HEK293 (cell line): ENCODE data around the gene ZNF609.

Source experiments
- CTCF ChIA-PET: fragments of 350-600 bp; formaldehyde crosslinking; extraction: SDS; loops from one replicate; lab custom pipeline; 2021; ENCODE audit warnings: antibody characterized with exemption; lab: Yijun Ruan, JAX
- POLR2A ChIA-PET: fragments of 300-600 bp; formaldehyde crosslinking; extraction: SDS; loops from one replicate; lab custom pipeline; 2020; ENCODE audit warnings: antibody characterized with exemption, inconsistent platforms; lab: Yijun Ruan, JAX
- H3K27ac ChIP-seq: fragments of 200-500 bp; sonication (Bioruptor generic); 2 replicates; pipeline ENCODE4 v1.5.1; 2014; ENCODE audit warnings: low read depth, low read length, control low read depth, inconsistent platforms; ENCODE audit errors: extremely low read depth
- H3K36me3 ChIP-seq, 2 experiments: fragments of 200-500 bp in 1 of 2; sonication (Bioruptor generic) in 1 of 2; 1 replicate in 1 of 2; 2 replicates in 1 of 2; pipeline ENCODE4 v1.5.1; 2014 to 2017; ENCODE audit warnings: inconsistent platforms in 2 of 2, low read length in 2 of 2; ENCODE audit not compliant: control insufficient read depth in 2 of 2, insufficient read depth in 1 of 2
- H3K4me1 ChIP-seq: fragments of 200-500 bp; sonication (Bioruptor generic); 2 replicates; pipeline ENCODE4 v1.5.1; 2014; ENCODE audit warnings: mild to moderate bottlenecking, low read length, inconsistent platforms; ENCODE audit not compliant: control insufficient read depth, insufficient read depth
- H3K4me3 ChIP-seq: 2 replicates; pipeline ENCODE4 v1.5.1; 2011; ENCODE audit warnings: low read depth, mild to moderate bottlenecking, control low read depth, low read length, moderate library complexity
- H3K9me3 ChIP-seq: fragments of 200-500 bp; sonication (Bioruptor generic); 2 replicates; pipeline ENCODE4 v1.5.1; 2014; ENCODE audit warnings: low read depth, low read length, inconsistent platforms; ENCODE audit not compliant: control insufficient read depth, insufficient read depth
- FEZF1 ChIP-seq: fragments of 450-650 bp; formaldehyde crosslinking; IDR thresholded peaks from 2 replicates; pipeline ENCODE4 v1.5.1; 2016; ENCODE audit warnings: missing biosample characterization, missing genetic modification characterization
- HOXA7 ChIP-seq: sonication (generic); formaldehyde crosslinking; IDR thresholded peaks from 2 replicates; pipeline ENCODE4 v1.8.1; 2022; ENCODE audit warnings: missing genetic modification reagents, borderline replicate concordance
- HOXC10 ChIP-seq: sonication (generic); formaldehyde crosslinking; IDR thresholded peaks from 2 replicates; pipeline ENCODE4 v1.8.1; 2023; ENCODE audit warnings: mild to moderate bottlenecking, missing genetic modification reagents
- KLF10 ChIP-seq: fragments of 450-650 bp; IDR thresholded peaks from 2 replicates; pipeline ENCODE4 v1.5.1; 2018; ENCODE audit warnings: missing biosample characterization, mild to moderate bottlenecking, missing genetic modification characterization
- TSHZ1 ChIP-seq: fragments of 450-650 bp; formaldehyde crosslinking; IDR thresholded peaks from 2 replicates; pipeline ENCODE4 v1.5.1; 2016; ENCODE audit warnings: missing biosample characterization, missing genetic modification characterization, borderline replicate concordance
- ZBTB44 ChIP-seq: fragments of 450-650 bp; IDR thresholded peaks from 2 replicates; pipeline ENCODE4 v1.5.1; 2018; ENCODE audit warnings: missing biosample characterization, mild to moderate bottlenecking, missing genetic modification characterization
- ZNF138 ChIP-seq: fragments of 450-650 bp; formaldehyde crosslinking; IDR thresholded peaks from 2 replicates; pipeline ENCODE4 v1.5.1; 2016; ENCODE audit warnings: missing biosample characterization, missing genetic modification characterization, borderline replicate concordance
- ZNF184 ChIP-seq: fragments of 450-650 bp; IDR thresholded peaks from 2 replicates; pipeline ENCODE4 v1.5.1; 2018; ENCODE audit warnings: missing biosample characterization, mild to moderate bottlenecking, missing genetic modification characterization
- ZNF19 ChIP-seq: fragments of 450-650 bp; formaldehyde crosslinking; IDR thresholded peaks from 2 replicates; pipeline ENCODE4; 2016; ENCODE audit warnings: missing biosample characterization, missing genetic modification characterization, low read depth
- ZNF202 ChIP-seq: fragments of 450-650 bp; formaldehyde crosslinking; IDR thresholded peaks from 2 replicates; pipeline ENCODE4 v1.5.1; 2016; ENCODE audit warnings: missing biosample characterization, missing genetic modification characterization, borderline replicate concordance
- ZNF221 ChIP-seq: fragments of 450-650 bp; formaldehyde crosslinking; IDR thresholded peaks from 2 replicates; pipeline ENCODE4 v1.5.1; 2017; ENCODE audit warnings: missing biosample characterization, missing genetic modification characterization, borderline replicate concordance
- ZNF239 ChIP-seq: fragments of 450-650 bp; formaldehyde crosslinking; IDR thresholded peaks from 2 replicates; pipeline ENCODE4 v1.5.1; 2016; ENCODE audit warnings: missing biosample characterization, missing genetic modification characterization
- ZNF24 ChIP-seq: fragments of 450-650 bp; formaldehyde crosslinking; IDR thresholded peaks from 2 replicates; pipeline ENCODE4 v1.5.1; 2016; ENCODE audit warnings: missing biosample characterization, missing genetic modification characterization
- ZNF292 ChIP-seq: fragments of 450-650 bp; formaldehyde crosslinking; IDR thresholded peaks from 2 replicates; pipeline ENCODE4 v1.5.1; 2016; ENCODE audit warnings: low read depth, missing biosample characterization, missing genetic modification characterization, borderline replicate concordance
- ZNF350 ChIP-seq: fragments of 450-650 bp; formaldehyde crosslinking; IDR thresholded peaks from 2 replicates; pipeline ENCODE4 v1.5.0; 2017; ENCODE audit warnings: missing biosample characterization, mild to moderate bottlenecking, missing genetic modification characterization
- ZNF362 ChIP-seq: fragments of 450-650 bp; formaldehyde crosslinking; IDR thresholded peaks from 2 replicates; pipeline ENCODE4 v1.5.1; 2016; ENCODE audit warnings: missing biosample characterization, missing genetic modification characterization
- ZNF37A ChIP-seq: fragments of 450-650 bp; IDR thresholded peaks from 2 replicates; pipeline ENCODE4 v1.5.1; 2018; ENCODE audit warnings: missing biosample characterization, missing genetic modification characterization
- ZNF404 ChIP-seq: fragments of 450-650 bp; formaldehyde crosslinking; IDR thresholded peaks from 2 replicates; pipeline ENCODE4 v1.5.1; 2017; ENCODE audit warnings: missing biosample characterization, missing genetic modification characterization
- ZNF549 ChIP-seq: fragments of 450-650 bp; IDR thresholded peaks from 2 replicates; pipeline ENCODE4 v1.5.1; 2018; ENCODE audit warnings: missing biosample characterization, missing genetic modification characterization, mild to moderate bottlenecking, inconsistent platforms, moderate library complexity
- ZNF558 ChIP-seq: fragments of 450-650 bp; formaldehyde crosslinking; IDR thresholded peaks from 2 replicates; pipeline ENCODE4 v1.5.1; 2016; ENCODE audit warnings: missing biosample characterization, missing genetic modification characterization
- ZNF561 ChIP-seq: fragments of 450-650 bp; IDR thresholded peaks from 2 replicates; pipeline ENCODE4 v1.5.1; 2018; ENCODE audit warnings: missing biosample characterization, missing genetic modification characterization, borderline replicate concordance
- ZNF621 ChIP-seq: fragments of 450-650 bp; formaldehyde crosslinking; IDR thresholded peaks from 2 replicates; pipeline ENCODE4 v1.5.1; 2017; ENCODE audit warnings: missing biosample characterization, missing genetic modification characterization
- ZNF660 ChIP-seq: fragments of 450-650 bp; IDR thresholded peaks from 2 replicates; pipeline ENCODE4 v1.5.1; 2018; ENCODE audit warnings: missing biosample characterization, mild to moderate bottlenecking, missing genetic modification characterization
- ZNF747 ChIP-seq: fragments of 450-650 bp; formaldehyde crosslinking; IDR thresholded peaks from 2 replicates; pipeline ENCODE4 v1.5.1; 2016; ENCODE audit warnings: missing biosample characterization, missing genetic modification characterization
- ZNF776 ChIP-seq: fragments of 450-650 bp; formaldehyde crosslinking; IDR thresholded peaks from 2 replicates; pipeline ENCODE4 v1.5.0; 2017; ENCODE audit warnings: missing biosample characterization, missing genetic modification characterization, borderline replicate concordance
- ZSCAN30 ChIP-seq: fragments of 450-650 bp; IDR thresholded peaks from 2 replicates; pipeline ENCODE4 v1.5.1; 2018; ENCODE audit warnings: missing biosample characterization, mild to moderate bottlenecking, missing genetic modification characterization, moderate library complexity
- TF ChIP-seq, protein P1 (sequence below): fragments of 450-650 bp; formaldehyde crosslinking; IDR thresholded peaks from 2 replicates; pipeline ENCODE4 v1.5.1; 2016; ENCODE audit warnings: missing biosample characterization, missing genetic modification characterization

Gene ZNF609

GRCh38 chr15:64560998-64561397 lies 100.6 kb downstream of the ZNF609 start (continued):
- TF ChIP-seq, protein P1, sequence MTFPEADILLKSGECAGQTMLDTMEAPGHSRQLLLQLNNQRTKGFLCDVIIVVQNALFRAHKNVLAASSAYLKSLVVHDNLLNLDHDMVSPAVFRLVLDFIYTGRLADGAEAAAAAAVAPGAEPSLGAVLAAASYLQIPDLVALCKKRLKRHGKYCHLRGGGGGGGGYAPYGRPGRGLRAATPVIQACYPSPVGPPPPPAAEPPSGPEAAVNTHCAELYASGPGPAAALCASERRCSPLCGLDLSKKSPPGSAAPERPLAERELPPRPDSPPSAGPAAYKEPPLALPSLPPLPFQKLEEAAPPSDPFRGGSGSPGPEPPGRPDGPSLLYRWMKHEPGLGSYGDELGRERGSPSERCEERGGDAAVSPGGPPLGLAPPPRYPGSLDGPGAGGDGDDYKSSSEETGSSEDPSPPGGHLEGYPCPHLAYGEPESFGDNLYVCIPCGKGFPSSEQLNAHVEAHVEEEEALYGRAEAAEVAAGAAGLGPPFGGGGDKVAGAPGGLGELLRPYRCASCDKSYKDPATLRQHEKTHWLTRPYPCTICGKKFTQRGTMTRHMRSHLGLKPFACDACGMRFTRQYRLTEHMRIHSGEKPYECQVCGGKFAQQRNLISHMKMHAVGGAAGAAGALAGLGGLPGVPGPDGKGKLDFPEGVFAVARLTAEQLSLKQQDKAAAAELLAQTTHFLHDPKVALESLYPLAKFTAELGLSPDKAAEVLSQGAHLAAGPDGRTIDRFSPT (tag by site-specific recombination), result no peak
- TF ChIP-seq ZNF239, result no peak
- TF ChIP-seq HOXA7 (CRISPR knock-in tag), result no peak
- no peak for TF ChIP-seq ZNF292 (tag by site-specific recombination)
- no peak for TF ChIP-seq ZNF558 (tag by site-specific recombination)

- ChIA-PET CTCF (no interaction called here), POLR2A (no interaction called here)
- no peak overlapping the region for H3K27ac ChIP-seq
- H3K4me1 ChIP-seq, result peaks cover 8% of the 10 kb centered on the region
- H3K4me3 ChIP-seq, result no peak overlapping the region
- no peaks in the 10 kb centered on the region; a peak in 1 of 3 replicates for H3K36me3 ChIP-seq
- TF ChIP-seq ZNF19 (tag by site-specific recombination), result no peak
- no peak for TF ChIP-seq ZNF776 (tag by site-specific recombination)
- no peak for TF ChIP-seq ZSCAN30 (tag by site-specific recombination)
- TF ChIP-seq ZBTB44, result peak; percentile 64
- TF ChIP-seq FEZF1, result no peak
- TF ChIP-seq ZNF350 (tag by site-specific recombination), result no peak
- TF ChIP-seq TSHZ1, result no peak
- no peak for TF ChIP-seq ZNF202 (tag by site-specific recombination)
- TF ChIP-seq ZNF561 (tag by site-specific recombination), result 0 out of 2 replicates have a peak, but pooled peaks have one; percentile 28
- TF ChIP-seq ZNF362 (tag by site-specific recombination), result no peak
- TF ChIP-seq ZNF549, result 0 out of 2 replicates have a peak, but pooled peaks have one; percentile 39
- TF ChIP-seq ZNF660 (tag by site-specific recombination), result 0 out of 2 replicates have a peak, but pooled peaks have one; percentile 24
- TF ChIP-seq ZNF138, result no peak
- TF ChIP-seq ZNF747 (tag by site-specific recombination), result no peak
- no peak for TF ChIP-seq ZNF221
- no peak for TF ChIP-seq HOXC10 (CRISPR knock-in tag)
- TF ChIP-seq ZNF24 (tag by site-specific recombination), result no peak
- no peak for TF ChIP-seq ZNF621 (tag by site-specific recombination)
- peak; percentile 60; the same call in 1 of the 2 replicates for TF ChIP-seq ZNF37A (tag by site-specific recombination)
- TF ChIP-seq KLF10 (tag by site-specific recombination), result peak; percentile 55; the same call in 1 of the 2 replicates
- no peak for TF ChIP-seq ZNF404 (tag by site-specific recombination)
- TF ChIP-seq ZNF184 (tag by site-specific recombination), result peak; percentile 71; the same call in 1 of the 2 replicates
- no peaks in the 10 kb centered on the region for H3K9me3 ChIP-seq
Observed at GRCh38 chr15:64562003-64562640, 101.7 kb downstream of the ZNF609 start.
